Measurements from ENCODE around the gene NGF.

DNA sequence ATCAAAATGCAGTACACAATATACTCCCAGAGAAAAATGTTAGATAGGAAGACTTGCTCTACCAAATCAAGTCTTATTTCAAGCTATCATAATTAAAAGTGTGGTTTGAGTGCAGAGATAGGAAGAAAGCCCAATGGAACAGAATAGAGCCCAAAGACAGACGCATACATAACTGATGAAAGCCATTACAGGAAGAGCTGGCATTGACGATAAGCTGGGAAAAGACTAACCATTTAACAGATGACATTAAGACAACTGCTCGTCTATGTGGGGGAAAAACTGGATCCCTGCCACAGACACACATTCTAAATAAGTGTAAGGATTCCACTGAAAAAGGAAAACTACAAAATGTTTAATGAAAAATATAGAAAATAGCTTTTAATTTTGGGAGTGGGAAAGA is 85.5 kb downstream of the NGF start:
- TF ChIP-seq, protein P1, sequence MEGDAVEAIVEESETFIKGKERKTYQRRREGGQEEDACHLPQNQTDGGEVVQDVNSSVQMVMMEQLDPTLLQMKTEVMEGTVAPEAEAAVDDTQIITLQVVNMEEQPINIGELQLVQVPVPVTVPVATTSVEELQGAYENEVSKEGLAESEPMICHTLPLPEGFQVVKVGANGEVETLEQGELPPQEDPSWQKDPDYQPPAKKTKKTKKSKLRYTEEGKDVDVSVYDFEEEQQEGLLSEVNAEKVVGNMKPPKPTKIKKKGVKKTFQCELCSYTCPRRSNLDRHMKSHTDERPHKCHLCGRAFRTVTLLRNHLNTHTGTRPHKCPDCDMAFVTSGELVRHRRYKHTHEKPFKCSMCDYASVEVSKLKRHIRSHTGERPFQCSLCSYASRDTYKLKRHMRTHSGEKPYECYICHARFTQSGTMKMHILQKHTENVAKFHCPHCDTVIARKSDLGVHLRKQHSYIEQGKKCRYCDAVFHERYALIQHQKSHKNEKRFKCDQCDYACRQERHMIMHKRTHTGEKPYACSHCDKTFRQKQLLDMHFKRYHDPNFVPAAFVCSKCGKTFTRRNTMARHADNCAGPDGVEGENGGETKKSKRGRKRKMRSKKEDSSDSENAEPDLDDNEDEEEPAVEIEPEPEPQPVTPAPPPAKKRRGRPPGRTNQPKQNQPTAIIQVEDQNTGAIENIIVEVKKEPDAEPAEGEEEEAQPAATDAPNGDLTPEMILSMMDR (IDR thresholded peaks at IDR 0.05; ENCODE audit: low read length): no peak
- TF ChIP-seq EZH2 (optimal IDR thresholded peaks at IDR 0.05; ENCODE audit: low read depth, low read length) (no peak), EZH2phosphoT487 (IDR thresholded peaks at IDR 0.05; ENCODE audit: low read length) (no peak)

Measured in MM.1S (cell line).